Stomach (tissue), 9 donors: ENCODE data around the gene ELF2. TPM values are rescaled to one million over a fixed set of nuclear protein-coding genes. Genes with fewer than 3 reads are reported as not detected.
"Not testable (repeated sequence)": the region's sequence is repeated elsewhere in the genome, so short reads cannot be mapped to it uniquely, and the experiment has no call there.

Source experiments
- DNase-seq, 2 donors: peaks; one replicate each; pipeline versions ENCODE4 v3.0.0 to v3.0.0-alpha.2; 2013 to 2019
- H3K27ac ChIP-seq, 5 donors: fragments of 200-600 bp in 4 of 5; sonication (generic) in 4 of 5; one replicate each; pipeline ENCODE4 v1.5.1; 2013 to 2019; ENCODE audit warnings: mild to moderate bottlenecking in 1 of 5, moderate library complexity in 1 of 5
- H3K27me3 ChIP-seq, 3 donors: fragments of 200-600 bp; sonication (generic); one replicate each; pipeline ENCODE4 v1.5.1; 2017 to 2019; ENCODE audit warnings: mixed run types in 1 of 3
- H3K36me3 ChIP-seq, 4 donors: fragments of 200-600 bp; sonication (generic); 1 replicate in 3 of 4; 2 replicates in 1 of 4; pipeline ENCODE4 v1.5.1; 2016 to 2019
- H3K4me1 ChIP-seq, 4 donors: fragments of 200-600 bp; sonication (generic); one replicate each; pipeline ENCODE4 v1.5.1; 2016 to 2019
- H3K4me3 ChIP-seq, 4 donors: fragments of 200-600 bp; sonication (generic) in 3 of 4; one replicate each; pipeline ENCODE4 v1.5.1; 2016 to 2019; ENCODE audit warnings: mild to moderate bottlenecking in 1 of 4
- H3K9me3 ChIP-seq, 4 donors: fragments of 200-600 bp; sonication (generic); one replicate each; pipeline ENCODE4 v1.5.1; 2016 to 2019
- CTCF ChIP-seq, 7 experiments: fragments of 450-650 bp in 4 of 7; fragments of 200-600 bp in 3 of 7; sonication (generic) in 3 of 7; IDR thresholded peaks; one replicate each; pipeline ENCODE4 v1.5.1; 2016 to 2019; ENCODE audit warnings: antibody characterized with exemption in 7 of 7, control low read depth in 2 of 7, mild to moderate bottlenecking in 1 of 7
- EP300 ChIP-seq: sonication (generic); formaldehyde crosslinking; IDR thresholded peaks from one replicate; pipeline ENCODE4 v1.6.1; 2017; ENCODE audit warnings: antibody characterized with exemption
- POLR2A ChIP-seq, 4 donors: fragments of 450-650 bp; IDR thresholded peaks; one replicate each; pipeline ENCODE4 v1.6.1; 2016; ENCODE audit warnings: antibody characterized with exemption in 4 of 4, control low read depth in 2 of 4, mild to moderate bottlenecking in 1 of 4, moderate library complexity in 1 of 4
- POLR2AphosphoS5 ChIP-seq, 3 donors: sonication (generic); formaldehyde crosslinking; IDR thresholded peaks; one replicate each; pipeline ENCODE4 v1.6.1; 2016; ENCODE audit warnings: antibody characterized with exemption in 3 of 3
- WGBS, 5 donors: extraction: QIAGEN DNeasy Blood & Tissue Kit in 3 of 5; methylation state at CpG; one replicate each; pipeline versions ENCODE4 v1.1.5 to v1.1.7; 2013 to 2018; 5-methylcytosine and 5-hydroxymethylcytosine counted together
- intact Hi-C: fragments of 100-400 bp; cut with DNase I; formaldehyde crosslinking; loops from one replicate; pipeline ENCODE4 v1.15.1; 2023; ENCODE audit warnings: low total_unique reads
- polyA plus RNA-seq, 3 donors: library from polyadenylated mRNA; stranded (reverse); fragments of 200-250 nt; gene quantifications; one replicate each; pipeline ENCODE4 v1.2.3, GENCODE V29; 2013
- total RNA-seq, 5 donors: library from RNA; depleted of rRNA; stranded (reverse); fragments of >200 nt; gene quantifications; one replicate each; pipeline versions ENCODE4 v1.1.0 to v1.2.3, GENCODE V29; 2014 to 2016
- donor health status: healthy with polysubstance abuse.
- donor health status: Bipolar disorder and iron deficiency.
- donor health status: healthy.

ELF2 gene
- total and polyA plus RNA-seq, 8 donors: 10.6 to 115 (median 36.5) TPM

DNA sequence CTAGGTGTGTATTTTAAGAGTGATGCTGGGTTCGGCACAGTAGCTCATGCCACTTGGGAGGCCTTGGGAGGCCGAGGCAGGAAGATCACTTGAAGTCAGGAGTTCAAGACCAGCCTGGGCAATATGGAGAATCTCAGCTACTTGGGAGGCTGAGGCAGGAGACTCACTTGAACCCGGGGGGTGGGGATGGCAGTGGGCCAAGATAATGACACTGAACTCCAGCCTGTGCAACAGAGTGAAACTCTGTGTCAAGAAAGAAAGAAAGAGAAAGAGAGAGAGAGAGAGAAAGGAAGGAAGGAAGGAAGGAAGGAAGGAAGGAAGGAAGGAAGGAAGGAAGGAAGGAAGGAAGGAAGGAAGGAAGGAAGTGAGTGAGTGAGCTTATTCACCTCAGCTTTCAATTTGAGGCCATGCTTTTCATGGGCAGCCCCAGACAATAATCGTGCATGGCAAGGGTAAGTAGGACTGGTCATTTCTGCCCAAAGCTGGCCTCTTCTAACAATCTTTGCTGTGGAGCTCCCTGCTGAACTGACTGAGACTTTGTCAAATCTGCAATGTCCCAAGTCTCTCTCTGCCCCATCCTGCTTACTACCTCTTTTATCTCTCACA lies 42.5 kb upstream of the ELF2 start:
- Histone ChIP-seq H3K27me3 (no peaks in the 10 kb centered on the region), H3K9me3 (no peaks in the 10 kb centered on the region), H3K4me3 (no peak overlapping the region), H3K27ac (no peak overlapping the region), H3K36me3 (no peaks in the 10 kb centered on the region), H3K4me1 (peaks cover 0 to under 1% (median 0%) of the 10 kb centered on the region in 4 donors)
- DNase-seq: no peak
- 84 to 92% (median 87%) methylated on average over 4 of the region's 4 CpGs for WGBS, 5 donors
- no peak for TF ChIP-seq POLR2AphosphoS5 (IDR thresholded peaks at IDR 0.05)
- TF ChIP-seq EP300: no peak
- TF ChIP-seq POLR2A (IDR thresholded peaks at IDR 0.05): no peak
- no peak for TF ChIP-seq CTCF (IDR thresholded peaks at IDR 0.05)
- intact Hi-C loops: loop anchor here (10.0 kb wide), 1 partner anchor 75 kb away; no protein-coding TSS in a partner anchor

DNA sequence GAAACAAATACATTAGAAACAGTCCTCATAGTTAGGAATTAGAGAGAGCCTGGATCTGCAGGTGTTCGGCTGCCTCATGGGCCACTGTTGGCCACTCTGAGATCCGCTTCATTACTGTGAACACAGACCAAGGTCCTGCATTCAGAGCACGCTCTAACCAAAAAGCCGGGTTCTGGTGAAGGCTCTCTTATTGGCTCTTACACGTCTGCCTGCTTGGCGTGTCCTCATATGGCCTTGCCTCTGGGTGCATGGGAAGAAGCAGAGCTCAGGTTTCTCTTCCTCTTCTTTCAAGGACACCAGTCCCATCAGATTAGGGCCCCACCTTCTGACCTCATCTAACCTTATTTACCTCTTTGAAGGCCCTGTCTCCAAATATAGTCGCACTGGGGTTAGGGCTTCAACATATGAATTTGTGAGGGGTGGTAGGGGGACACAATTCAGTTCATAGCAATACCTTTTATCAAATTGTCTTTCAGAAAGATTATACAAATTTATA lies 37.1 kb upstream of the ELF2 start:
- H3K9me3 ChIP-seq: no peaks in the 10 kb centered on the region
- no peak overlapping the region for H3K27ac ChIP-seq
- H3K27me3 ChIP-seq: no peaks in the 10 kb centered on the region
- no peak overlapping the region for H3K4me3 ChIP-seq
- WGBS, 5 donors: 40 to 74% (median 52%) methylated on average over 6 to 7 of the region's 7 CpGs
- intact Hi-C loops: no loop called here
- TF ChIP-seq CTCF (IDR thresholded peaks at IDR 0.05) (no peak), POLR2AphosphoS5 (IDR thresholded peaks at IDR 0.05) (no peak), EP300 (no peak), POLR2A (IDR thresholded peaks at IDR 0.05) (no peak)
- no peaks in the 10 kb centered on the region for H3K36me3 ChIP-seq
- peak; percentile 18 to 31 for DNase-seq
- peaks cover 0 to 9% (median 0%) of the 10 kb centered on the region in 4 donors for H3K4me1 ChIP-seq

DNA sequence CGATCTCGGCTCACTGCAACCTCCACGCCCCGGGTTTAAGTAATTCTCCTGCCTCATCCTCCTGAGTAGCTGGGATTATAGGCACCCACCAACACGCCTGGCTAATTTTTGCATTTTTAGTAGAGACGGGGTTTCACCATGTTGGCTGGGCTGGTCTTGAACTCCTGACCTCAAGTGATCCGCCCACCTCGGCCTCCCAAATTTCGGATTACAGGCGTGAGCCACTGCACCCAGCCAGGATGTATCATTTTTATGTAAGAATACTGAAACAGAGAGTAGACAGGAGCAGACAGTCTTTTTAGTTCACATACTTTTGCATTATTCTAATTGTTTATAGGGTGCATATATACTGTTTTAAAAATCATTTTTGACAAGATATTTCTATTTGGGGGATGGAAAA lies 36.6 kb upstream of the ELF2 start:
- DNase-seq, H3K27ac ChIP-seq, intact Hi-C loops, H3K9me3 ChIP-seq, H3K36me3 ChIP-seq, H3K27me3 ChIP-seq, H3K4me1 ChIP-seq, H3K4me3 ChIP-seq: not testable (repeated sequence)
- 92 to 95% (median 93%) methylated on average over 10 of the region's 10 CpGs for whole genome bisulfite sequencing, 5 donors

- Histone ChIP-seq H3K9me3 (no peaks in the 10 kb centered on the region), H3K27me3 (no peaks in the 10 kb centered on the region), H3K36me3 (no peaks in the 10 kb centered on the region), H3K27ac (no peak overlapping the region), H3K4me3 (no peak overlapping the region), H3K4me1 (peaks cover 0 to 10% (median 0%) of the 10 kb centered on the region in 4 donors)
- DNase-seq: no peak
- WGBS, 5 donors: 79 to 94% (median 89%) methylated on average over 3 of the region's 3 CpGs
- no peak for TF ChIP-seq POLR2A (IDR thresholded peaks at IDR 0.05)
- intact Hi-C loops: no loop called here
Measured at GRCh38 chr4:139212900-139213299, 35.9 kb upstream of the ELF2 start.

DNA sequence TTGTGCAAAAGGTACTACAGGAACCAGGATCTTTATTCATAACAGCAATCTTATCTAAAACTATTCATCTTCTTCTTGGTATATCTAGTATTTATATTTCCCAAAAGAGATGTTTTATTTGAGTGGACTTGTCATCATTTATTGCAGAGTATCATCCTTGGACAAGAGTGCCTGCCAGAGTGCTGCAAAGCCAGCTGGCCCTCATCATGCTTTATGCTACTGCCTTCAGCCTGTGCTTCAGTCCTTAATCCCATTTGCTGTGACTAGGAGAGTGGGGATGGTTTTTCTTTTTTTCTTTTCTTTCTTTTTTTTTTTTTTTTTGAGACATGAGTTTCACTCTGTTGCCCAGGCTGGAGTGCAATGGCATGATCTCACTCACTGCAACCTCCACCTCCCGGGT lies 33.5 kb upstream of the ELF2 start:
- no peaks in the 10 kb centered on the region for H3K9me3 ChIP-seq
- no peak for TF ChIP-seq POLR2A (IDR thresholded peaks at IDR 0.05)
- no peak for TF ChIP-seq CTCF (IDR thresholded peaks at IDR 0.05)
- no peak for TF ChIP-seq POLR2AphosphoS5 (IDR thresholded peaks at IDR 0.05)
- no peak for TF ChIP-seq EP300
- intact Hi-C loops: no loop called here
- 73 to 100% (median 84%) methylated on average over 1 of the region's 1 CpG for WGBS, 5 donors
- H3K36me3 ChIP-seq: no peaks in the 10 kb centered on the region
- no peak overlapping the region for H3K27ac ChIP-seq
- no peaks in the 10 kb centered on the region for H3K27me3 ChIP-seq
- H3K4me3 ChIP-seq: no peak overlapping the region
- DNase-seq: peak in 1 of 2 donors; percentile 30
- H3K4me1 ChIP-seq: peaks cover 0 to 15% (median 0%) of the 10 kb centered on the region in 4 donors
